Upper lobe of left lung (tissue), 6 donors: Measurements from ENCODE around the gene TTLL6. TPM values are rescaled to one million over a fixed set of nuclear protein-coding genes. Genes with fewer than 3 reads are reported as not detected.

ENCODE experiments used
- ATAC-seq, 2 donors: fragments of 200-7000 bp; cut with Tn5 transposase; one replicate each; pipeline ENCODE4 v1.9.1; 2022; ENCODE audit warnings: mild to moderate bottlenecking in 2 of 2, moderate library complexity in 2 of 2; ENCODE audit not compliant: low FRiP score in 2 of 2
- DNase-seq, 2 donors: peaks; one replicate each; pipeline ENCODE4 v3.0.0-alpha.2; 2019 to 2020
- H3K27ac ChIP-seq, 4 donors: fragments of 200-600 bp; sonication (generic); one replicate each; pipeline ENCODE4 v1.5.1; 2016 to 2019
- H3K27me3 ChIP-seq, 4 donors: fragments of 200-600 bp; sonication (generic); one replicate each; pipeline ENCODE4 v1.5.1; 2017 to 2019
- H3K36me3 ChIP-seq, 4 donors: fragments of 200-600 bp; sonication (generic); one replicate each; pipeline ENCODE4 v1.5.1; 2016 to 2019
- H3K4me1 ChIP-seq, 4 donors: fragments of 200-600 bp; sonication (generic); one replicate each; pipeline ENCODE4 v1.5.1; 2018 to 2019
- H3K4me3 ChIP-seq, 4 donors: fragments of 200-600 bp; sonication (generic); one replicate each; pipeline ENCODE4 v1.5.1; 2017 to 2019; ENCODE audit warnings: mild to moderate bottlenecking in 2 of 4, moderate library complexity in 1 of 4
- H3K9me3 ChIP-seq, 4 donors: fragments of 200-600 bp; sonication (generic); one replicate each; pipeline ENCODE4 v1.5.1; 2018 to 2019
- CTCF ChIP-seq, 6 experiments: fragments of 450-650 bp in 4 of 6; fragments of 200-600 bp in 2 of 6; sonication (generic) in 2 of 6; IDR thresholded peaks; one replicate each; pipeline ENCODE4 v1.5.1; 2016 to 2019; ENCODE audit warnings: antibody characterized with exemption in 6 of 6
- EP300 ChIP-seq, 4 donors: sonication (generic); formaldehyde crosslinking; IDR thresholded peaks; one replicate each; pipeline ENCODE4 v1.5.1; 2017; ENCODE audit warnings: antibody characterized with exemption in 4 of 4, control low read depth in 2 of 4
- POLR2A ChIP-seq, 4 donors: fragments of 450-650 bp; IDR thresholded peaks; one replicate each; pipeline ENCODE4 v1.5.1; 2016 to 2017; ENCODE audit warnings: antibody characterized with exemption in 4 of 4, mild to moderate bottlenecking in 2 of 4
- POLR2AphosphoS5 ChIP-seq, 2 donors: sonication (generic); formaldehyde crosslinking; IDR thresholded peaks; one replicate each; pipeline ENCODE4 v1.5.1; 2017; ENCODE audit warnings: antibody characterized with exemption in 2 of 2
- WGBS, 2 donors: methylation state at CpG; one replicate each; pipeline ENCODE4 v1.1.5; 2017 to 2018; 5-methylcytosine and 5-hydroxymethylcytosine counted together
- total RNA-seq, 6 donors: library from RNA; depleted of rRNA in 4 of 6; stranded (reverse); fragments of >200 nt in 4 of 6; gene quantifications; one replicate each; pipeline versions ENCODE4 v1.1.0 to v1.2.1, GENCODE V29; 2016 to 2021
- donor health status: DM: no; HTN: no; CAD: no; lungs with moderate emphysema.
- donor health status: DM: no; HTN: yes; CAD: no; lungs with severe emphysema.

The TTLL6 gene
- total RNA-seq, 6 donors from 2014 or later = 0.69 to 12.1 (median 1.5) TPM

GRCh38 chr17:48725288-48726064 is 91.6 kb downstream of the TTLL6 start:
- peaks cover 27 to 40% (median 32%) of the 10 kb centered on the region in 4 donors for H3K4me1 ChIP-seq
- H3K27me3 ChIP-seq = peaks cover 2 to 96% (median 74%) of the 10 kb centered on the region in 4 donors
- peak in 1 of 2 donors; percentile 83 for DNase-seq
- no peak overlapping the region for H3K4me3 ChIP-seq
- H3K9me3 ChIP-seq = no peaks in the 10 kb centered on the region
- TF ChIP-seq CTCF (IDR thresholded peaks at IDR 0.05) = no peak
- no peak for TF ChIP-seq EP300 (IDR thresholded peaks at IDR 0.05)
- TF ChIP-seq POLR2AphosphoS5 (IDR thresholded peaks at IDR 0.05) = no peak
- no peak for TF ChIP-seq POLR2A (IDR thresholded peaks at IDR 0.05)
- H3K27ac ChIP-seq = no peak overlapping the region
- no peaks in the 10 kb centered on the region for H3K36me3 ChIP-seq
- no peak for ATAC-seq
- WGBS, 2 donors = 1 to 19% methylated on average over 16 to 19 of the region's 38 CpGs

- H3K27ac ChIP-seq = no peak overlapping the region
These were observed 92.1 kb downstream of the TTLL6 start for GRCh38 chr17:48725004-48725287.

GRCh38 chr17:48724251-48725003 is 92.6 kb downstream of the TTLL6 start:
- WGBS, 2 donors = 9% methylated on average over 22 to 32 of the region's 32 CpGs
- no peak overlapping the region for H3K4me3 ChIP-seq
- DNase-seq (peak; percentile 70 to 74), ATAC-seq (peak; percentile 76 to 84)
- H3K27me3 ChIP-seq = peaks cover 2 to 96% (median 72%) of the 10 kb centered on the region in 4 donors
- H3K4me1 ChIP-seq = peaks cover 30 to 39% (median 33%) of the 10 kb centered on the region in 4 donors
- H3K36me3 ChIP-seq = no peaks in the 10 kb centered on the region
- H3K27ac ChIP-seq = no peak overlapping the region
- TF ChIP-seq POLR2AphosphoS5 (IDR thresholded peaks at IDR 0.05) (no peak), CTCF (IDR thresholded peaks at IDR 0.05) (peak; percentile 27 to 71 (median 61))
- H3K9me3 ChIP-seq = no peaks in the 10 kb centered on the region

More at GRCh38 chr17:48725004-48725287, 92.1 kb downstream of the TTLL6 start:
- Histone ChIP-seq H3K27me3 (peaks cover 2 to 96% (median 74%) of the 10 kb centered on the region in 4 donors), H3K36me3 (no peaks in the 10 kb centered on the region), H3K9me3 (no peaks in the 10 kb centered on the region), H3K4me1 (peaks cover 27 to 40% (median 32%) of the 10 kb centered on the region in 4 donors), H3K4me3 (no peak overlapping the region)
- ATAC-seq = no peak
- TF ChIP-seq EP300 (IDR thresholded peaks at IDR 0.05) (no peak), POLR2A (IDR thresholded peaks at IDR 0.05) (no peak), POLR2AphosphoS5 (IDR thresholded peaks at IDR 0.05) (no peak), CTCF (IDR thresholded peaks at IDR 0.05) (no peak)
- WGBS, 2 donors = 1 to 4% methylated on average over 16 of the region's 16 CpGs
- no peak for DNase-seq

DNA sequence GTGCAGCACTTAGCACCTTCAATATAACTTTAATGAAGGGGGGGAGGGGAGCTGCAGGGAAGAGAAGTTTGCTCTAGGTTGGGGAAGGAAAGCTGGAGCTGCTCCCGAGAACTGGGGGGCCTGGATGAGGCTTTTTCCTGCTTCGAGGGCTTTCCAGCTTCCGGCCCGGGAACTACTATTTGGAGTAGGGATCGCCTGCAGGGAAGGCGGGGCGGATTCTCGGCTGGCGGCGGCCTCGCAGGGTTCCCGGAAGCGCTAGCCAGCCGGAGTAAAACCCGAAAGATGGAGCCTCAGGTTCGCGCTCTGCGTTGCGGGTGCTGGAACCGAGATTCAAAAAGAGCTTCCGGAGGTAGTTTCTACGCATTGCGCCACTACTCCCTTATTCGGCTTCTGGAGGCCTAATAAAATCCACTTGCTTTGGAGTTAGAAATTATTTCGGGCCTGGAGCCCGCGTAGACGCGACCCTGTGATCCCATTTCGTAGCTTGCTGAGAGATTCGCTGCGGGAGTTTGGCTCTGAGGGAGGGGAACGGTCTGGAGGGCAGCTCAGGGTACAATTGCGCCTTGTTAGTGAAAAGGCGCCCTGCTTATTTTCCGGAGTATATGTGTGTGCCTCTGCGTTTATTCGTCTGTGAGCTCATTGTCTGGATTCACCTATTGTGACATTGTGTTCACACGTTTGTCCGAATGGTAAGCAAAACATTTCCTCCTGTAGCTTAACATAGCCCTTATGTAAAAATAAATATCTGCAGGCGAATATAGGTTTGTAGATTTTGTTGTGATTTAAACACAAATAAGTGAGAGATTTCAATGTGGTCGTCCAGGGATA is 93.4 kb downstream of the TTLL6 start:
- Histone ChIP-seq H3K27ac (no peak overlapping the region), H3K9me3 (no peaks in the 10 kb centered on the region), H3K4me1 (peaks cover 31 to 39% (median 36%) of the 10 kb centered on the region in 4 donors), H3K36me3 (no peaks in the 10 kb centered on the region), H3K27me3 (peaks cover 0 to 97% (median 71%) of the 10 kb centered on the region in 4 donors), H3K4me3 (no peak overlapping the region)
- ATAC-seq (no peak), DNase-seq (peak in 1 of 2 donors; percentile 72)
- no peak for TF ChIP-seq CTCF (IDR thresholded peaks at IDR 0.05)
- TF ChIP-seq POLR2A (IDR thresholded peaks at IDR 0.05) = no peak
- TF ChIP-seq POLR2AphosphoS5 (IDR thresholded peaks at IDR 0.05) = no peak
- TF ChIP-seq EP300 (IDR thresholded peaks at IDR 0.05) = no peak
- WGBS, 2 donors = 8 to 10% methylated on average over 37 to 42 of the region's 42 CpGs
